CMK (cell line): ENCODE measurements around the gene ANKRD11.
"Not testable (repeated sequence)": the region's sequence is repeated elsewhere in the genome, so short reads cannot be mapped to it uniquely, and the experiment has no call there.

ENCODE experiments used
- DNase-seq: peaks from one replicate; pipeline ENCODE4 v3.0.0-alpha.2; 2010; ENCODE audit warnings: low read depth

ANKRD11 gene

GRCh38 chr16:89402962-89403361 is 87.4 kb downstream of the ANKRD11 start:
- DNase-seq = no peak

DNA sequence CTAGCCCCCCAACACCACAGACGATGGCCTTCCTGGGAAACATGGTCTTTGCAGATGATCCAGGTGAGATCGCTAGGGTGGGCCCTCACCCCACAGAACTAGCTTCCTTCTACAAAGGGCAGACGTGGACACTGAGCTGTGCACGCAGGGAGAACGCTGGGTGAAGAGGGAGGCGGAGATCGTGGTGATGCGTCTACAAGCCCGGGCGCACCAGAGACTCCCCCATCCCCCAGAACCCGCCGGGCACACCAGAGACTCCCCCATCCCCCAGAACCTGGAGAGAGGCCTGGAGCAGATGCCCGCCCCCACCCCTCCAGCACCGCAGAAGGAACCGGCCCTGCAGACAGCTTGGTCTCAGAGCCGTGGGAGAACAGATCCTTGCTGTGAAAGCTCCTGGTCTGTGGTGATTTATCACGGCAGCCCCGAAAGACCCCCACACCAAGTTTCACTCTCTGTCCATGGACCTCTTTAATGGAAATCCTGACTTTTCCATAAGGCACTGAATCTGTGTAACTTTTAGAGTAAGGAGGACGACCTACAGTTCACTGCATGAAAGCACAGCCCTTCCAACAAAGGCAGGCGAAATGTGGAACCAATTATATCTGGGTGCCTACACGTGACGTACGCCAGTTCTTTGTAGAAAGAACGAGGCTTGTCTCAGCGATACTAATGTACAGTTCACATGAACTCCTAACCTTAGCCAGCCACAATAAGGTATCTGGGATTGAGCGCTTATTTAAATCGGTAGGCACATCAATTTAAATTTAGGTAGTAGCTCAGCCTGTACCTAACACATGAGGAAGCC is 88.5 kb downstream of the ANKRD11 start:
- no peak for DNase-seq

DNA sequence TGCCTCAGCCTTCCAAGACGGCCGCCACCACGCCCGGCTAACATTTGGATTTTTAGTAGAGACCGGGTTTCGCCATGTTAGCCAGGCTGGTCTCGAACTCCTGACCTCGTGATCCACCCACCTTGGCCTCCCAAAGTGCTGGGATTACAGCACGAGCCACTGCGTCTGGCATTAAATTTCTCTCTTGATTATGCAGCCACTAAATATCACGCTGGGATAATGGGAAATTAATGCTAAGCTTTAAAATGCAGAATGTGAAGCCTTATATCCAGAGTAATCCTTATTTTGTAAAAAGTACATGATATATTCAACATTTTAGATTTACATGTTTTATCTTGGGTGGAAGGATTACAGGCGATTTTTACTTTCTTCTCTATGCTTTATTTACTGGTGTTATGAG is 89.2 kb downstream of the ANKRD11 start:
- no peak for DNase-seq

GRCh38 chr16:89400740-89401139 is 89.6 kb downstream of the ANKRD11 start:
- DNase-seq = no peak

GRCh38 chr16:89398924-89399323 is 91.4 kb downstream of the ANKRD11 start:
- no peak for DNase-seq

- no peak for DNase-seq
Measured at GRCh38 chr16:89397331-89397861, 93.0 kb downstream of the ANKRD11 start.

DNA sequence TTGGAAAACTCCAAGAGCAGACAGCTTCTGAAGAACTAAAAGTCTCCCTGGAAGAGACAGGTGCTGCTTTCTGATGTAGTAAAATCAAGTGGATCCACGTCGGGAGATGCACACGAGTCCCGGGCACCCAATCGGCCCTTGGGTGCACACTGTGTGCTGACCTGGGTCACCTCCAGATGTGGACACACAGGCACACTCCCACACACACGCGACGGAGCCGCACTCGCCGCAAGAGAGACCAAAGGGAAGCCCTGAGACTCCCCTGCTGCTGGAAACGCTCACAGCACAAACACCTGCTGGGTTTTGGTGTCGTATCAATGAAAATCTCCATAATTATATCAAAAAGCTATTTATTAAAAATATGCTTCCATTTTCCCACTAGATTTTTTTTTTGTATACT is 94.2 kb downstream of the ANKRD11 start:
- no peak for DNase-seq

DNA sequence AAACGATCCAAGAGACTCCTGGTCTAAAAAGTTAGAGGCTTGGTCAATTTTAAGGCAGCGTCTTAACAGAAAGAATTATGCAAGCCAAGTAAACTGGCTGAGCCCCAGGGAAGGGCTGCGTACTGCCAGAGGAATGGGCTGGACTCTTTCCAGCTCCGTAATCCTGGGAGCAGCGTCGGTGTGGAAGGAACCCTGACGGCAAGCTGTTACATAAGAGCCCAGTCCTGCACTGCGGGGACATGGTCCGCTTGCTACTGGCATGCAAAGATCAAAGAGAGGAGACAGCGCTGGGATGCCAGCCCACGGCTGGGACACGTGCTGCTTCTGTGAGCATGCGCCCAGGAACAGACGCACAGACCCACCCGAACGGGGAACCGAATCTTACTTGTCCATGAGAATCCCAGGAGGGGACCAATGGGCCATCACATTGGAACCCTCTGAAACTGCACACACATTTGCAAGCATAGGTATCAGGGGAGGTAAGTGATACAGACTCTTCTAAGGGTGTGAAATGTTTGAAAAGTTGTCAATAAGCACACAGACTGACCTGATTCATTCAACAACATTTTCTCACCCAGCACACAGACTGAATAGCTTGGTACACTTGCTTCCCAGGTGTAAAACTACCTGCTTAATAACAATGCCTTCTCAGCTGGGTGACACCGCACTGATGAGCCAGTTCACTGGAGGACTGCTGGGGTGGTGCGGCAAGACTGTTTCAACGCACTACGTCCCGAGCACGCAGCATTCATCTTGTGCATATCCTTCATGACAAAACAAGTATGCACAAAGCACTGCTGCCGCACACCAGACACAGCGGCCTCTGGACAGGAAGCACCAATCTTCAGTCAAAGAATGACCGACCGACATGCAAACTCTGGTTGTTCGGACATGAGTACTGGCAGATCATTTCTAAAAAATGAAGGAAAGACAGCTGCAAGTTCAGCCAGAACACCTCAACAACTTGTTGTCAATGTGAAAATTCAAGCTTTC is 94.9 kb downstream of the ANKRD11 start:
- DNase-seq = no peak

DNA sequence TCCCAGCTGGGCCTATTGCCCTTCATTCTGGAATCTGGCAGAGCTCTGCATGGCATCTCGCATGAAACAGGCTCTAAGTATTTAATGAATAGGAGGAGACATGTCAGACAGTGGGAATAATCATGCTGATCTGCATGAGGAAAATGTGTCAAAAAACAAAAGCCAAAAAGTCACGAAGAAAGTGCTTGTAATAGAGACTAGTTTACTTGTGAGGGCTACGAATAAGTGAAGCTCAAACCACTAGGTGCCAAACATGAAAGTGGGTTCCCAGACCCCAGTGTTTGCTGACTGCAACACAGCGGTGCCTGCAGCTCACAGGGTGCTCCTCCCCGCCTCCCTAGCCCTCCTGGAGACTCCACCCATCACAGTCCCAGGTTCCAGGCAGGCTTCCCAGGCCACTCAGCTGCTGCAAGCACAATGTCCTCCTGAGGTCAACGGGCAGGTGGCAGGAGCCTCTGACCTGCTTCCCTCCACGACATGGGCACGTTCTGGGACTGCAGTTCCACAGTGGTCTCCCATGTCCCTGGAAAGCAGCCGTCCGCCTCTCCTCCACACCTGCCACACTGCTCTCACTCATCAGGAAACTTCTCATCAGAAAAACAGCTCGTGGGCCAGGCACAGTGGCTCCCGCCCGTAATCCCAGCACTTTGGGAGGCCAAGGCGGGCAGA is 96.5 kb downstream of the ANKRD11 start:
- DNase-seq = no peak

DNA sequence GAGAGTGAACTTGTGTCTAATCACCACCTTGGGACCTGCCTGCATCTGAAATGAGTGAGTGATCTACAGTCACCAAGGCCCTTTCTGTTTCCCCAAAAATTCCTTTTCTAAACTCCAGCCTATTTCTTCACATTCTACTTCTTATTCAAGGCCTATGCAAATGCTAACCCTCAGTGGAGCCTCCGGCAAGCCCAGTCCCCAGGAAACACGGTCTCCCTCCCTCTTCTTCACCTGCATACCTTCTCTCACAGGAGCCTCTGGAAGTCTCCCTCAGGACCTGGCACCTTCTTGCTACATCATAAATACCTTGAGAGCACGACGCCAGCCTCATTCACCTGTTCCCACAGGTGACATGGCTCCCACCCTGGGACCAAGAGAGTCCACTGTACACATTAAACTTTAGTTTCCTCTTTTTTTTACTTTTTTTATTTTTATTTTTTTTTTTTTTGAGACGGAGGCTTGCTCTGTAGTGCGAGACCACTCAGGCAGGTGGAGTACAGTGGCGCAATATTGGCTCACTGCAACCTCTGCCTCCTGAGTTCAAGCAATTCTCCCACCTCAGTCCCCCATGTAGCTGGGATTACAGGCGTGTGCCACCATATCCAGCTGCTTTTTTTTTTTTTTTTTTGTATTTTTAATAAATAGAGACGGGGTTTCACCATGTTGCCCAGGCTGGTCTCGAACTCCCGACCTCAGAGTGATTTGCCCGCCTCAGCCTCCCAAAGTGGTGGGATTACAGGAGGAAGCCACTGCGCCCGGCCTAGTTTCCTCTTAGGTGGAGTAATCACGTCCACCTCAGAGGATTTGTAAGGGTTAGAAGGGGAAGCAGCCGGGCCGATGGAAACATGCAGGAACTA is 97.3 kb downstream of the ANKRD11 start:
- DNase-seq = no peak

- not testable (repeated sequence) for DNase-seq
Measured at GRCh38 chr16:89390224-89390583, 100.2 kb downstream of the ANKRD11 start.

DNA sequence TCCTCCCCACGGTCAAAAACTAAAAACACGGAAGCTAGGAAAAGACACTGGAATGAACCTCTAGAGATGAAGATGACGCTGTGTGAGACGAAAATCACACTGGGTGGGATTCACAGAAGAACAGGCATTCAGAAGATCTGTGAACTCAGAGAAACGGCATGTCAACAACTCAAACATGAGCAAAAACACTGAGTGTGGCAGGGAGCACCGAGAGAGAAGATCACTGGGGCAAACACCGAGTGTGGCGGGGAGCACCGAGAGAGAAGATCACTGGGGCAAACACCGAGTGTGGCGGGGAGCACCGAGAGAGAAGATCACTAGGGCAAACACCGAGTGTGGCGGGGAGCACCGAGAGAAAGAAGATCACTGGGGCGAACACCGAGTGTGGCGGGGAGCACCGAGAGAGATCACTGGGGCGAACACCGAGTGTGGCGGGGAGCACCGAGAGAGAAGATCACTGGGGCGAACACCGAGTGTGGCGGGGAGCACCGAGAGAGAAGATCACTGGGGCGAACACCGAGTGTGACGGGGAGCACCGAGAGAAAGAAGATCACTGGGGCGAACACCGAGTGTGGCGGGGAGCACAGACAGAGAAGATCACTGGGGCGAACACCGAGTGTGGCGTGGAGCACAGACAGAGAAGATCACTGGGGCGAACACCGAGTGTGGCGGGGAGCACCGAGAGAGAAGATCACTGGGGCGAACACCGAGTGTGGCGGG is 100.7 kb downstream of the ANKRD11 start:
- not testable (repeated sequence) for DNase-seq

GRCh38 chr16:89388536-89388935 is 101.8 kb downstream of the ANKRD11 start:
- DNase-seq = no peak

DNA sequence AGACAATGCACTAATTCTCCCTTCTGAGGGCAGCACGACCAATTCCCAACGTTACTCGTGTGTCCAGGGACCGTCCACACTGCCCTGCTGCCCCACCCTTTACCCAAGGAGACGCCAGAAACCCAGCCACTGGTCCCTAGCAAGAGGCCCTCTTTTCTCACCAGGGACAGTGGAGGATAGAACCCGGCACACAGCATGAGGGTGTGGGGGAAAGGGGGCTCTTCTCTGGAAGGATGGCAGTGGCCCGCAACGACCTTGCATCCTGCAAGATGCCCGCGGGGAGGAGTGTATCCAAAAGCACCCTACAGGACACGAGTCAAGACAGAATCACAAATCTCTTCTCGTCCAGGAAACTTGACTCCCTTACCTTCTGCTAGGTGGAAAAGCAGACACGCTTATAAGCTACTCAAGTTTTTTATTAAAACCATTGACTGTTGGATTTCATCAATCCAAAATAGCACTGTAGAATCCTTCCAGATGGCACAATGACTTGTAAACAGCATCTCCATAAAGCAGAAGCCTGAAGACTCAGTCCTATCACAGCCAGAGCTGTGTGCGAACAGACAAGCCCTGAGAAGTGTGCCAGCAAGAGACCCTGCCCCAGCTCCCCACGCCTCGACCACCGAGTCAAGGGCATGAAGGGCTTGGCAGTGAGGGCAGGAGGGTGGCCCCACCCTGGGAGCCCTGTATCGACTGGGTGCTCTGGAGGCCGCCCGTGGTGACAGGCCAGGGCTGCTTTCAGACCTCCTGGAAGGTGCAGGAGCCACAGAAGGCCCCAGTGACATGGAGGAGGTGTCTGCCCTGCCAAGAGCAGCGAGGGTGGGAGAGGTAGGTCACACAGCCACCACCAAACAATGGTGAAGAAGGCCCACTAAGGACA is 103.8 kb downstream of the ANKRD11 start:
- no peak for DNase-seq

- no peak for DNase-seq
Measured at GRCh38 chr16:89385712-89386111, 104.6 kb downstream of the ANKRD11 start.

DNA sequence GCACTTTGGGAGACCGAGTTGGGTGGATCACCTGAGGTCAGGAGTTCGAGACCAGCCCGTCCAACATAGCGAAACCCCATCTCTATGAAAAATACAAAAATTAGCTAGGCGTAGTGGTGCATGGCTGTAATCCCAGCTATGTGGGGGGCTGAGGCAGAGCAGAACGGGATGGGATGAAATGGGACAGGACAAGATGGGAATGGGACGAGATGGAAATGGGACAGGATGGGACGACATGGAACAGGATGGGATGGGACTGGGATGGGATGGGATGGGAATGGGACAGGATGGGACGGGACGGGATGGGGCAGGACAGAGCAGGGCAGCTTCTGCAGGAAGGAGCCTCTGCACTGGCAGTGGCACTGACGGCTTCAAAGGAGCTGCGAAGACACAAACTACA is 106.1 kb downstream of the ANKRD11 start:
- DNase-seq = no peak

GRCh38 chr16:89383095-89384003 is 107.0 kb downstream of the ANKRD11 start:
- no peak for DNase-seq

DNA sequence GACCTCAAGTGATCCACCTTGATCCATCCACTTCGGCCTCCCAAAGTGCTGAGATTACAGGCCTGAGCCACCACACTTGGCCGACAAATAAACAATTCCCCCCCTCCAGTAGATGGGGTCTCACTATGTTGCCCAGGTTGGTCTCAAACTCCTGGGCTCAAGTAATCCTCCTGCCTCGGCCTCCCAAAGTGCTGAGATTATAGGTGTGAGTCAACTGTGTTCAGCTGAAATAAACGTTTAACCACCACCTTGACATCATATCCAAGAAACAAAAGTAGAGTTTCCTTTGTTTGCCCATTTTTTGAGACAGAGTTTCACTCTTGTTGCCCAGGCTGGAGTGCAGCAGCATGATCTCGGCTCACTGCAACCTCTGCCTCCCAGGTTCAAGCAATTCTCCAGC is 107.8 kb downstream of the ANKRD11 start:
- DNase-seq = not testable (repeated sequence)
